GM12891 (cell line): ENCODE results near the gene PPIL4.

ENCODE experiments used
- POLR2A ChIP-seq: IDR thresholded peaks from 2 replicates; pipeline ENCODE4 v1.6.1; 2011; ENCODE audit warnings: low read depth, low read length, control low read depth
- POLR2AphosphoS5 ChIP-seq: IDR thresholded peaks from 2 replicates; pipeline ENCODE4 v1.6.1; 2011; ENCODE audit warnings: low read depth, low read length, control low read depth

DNA sequence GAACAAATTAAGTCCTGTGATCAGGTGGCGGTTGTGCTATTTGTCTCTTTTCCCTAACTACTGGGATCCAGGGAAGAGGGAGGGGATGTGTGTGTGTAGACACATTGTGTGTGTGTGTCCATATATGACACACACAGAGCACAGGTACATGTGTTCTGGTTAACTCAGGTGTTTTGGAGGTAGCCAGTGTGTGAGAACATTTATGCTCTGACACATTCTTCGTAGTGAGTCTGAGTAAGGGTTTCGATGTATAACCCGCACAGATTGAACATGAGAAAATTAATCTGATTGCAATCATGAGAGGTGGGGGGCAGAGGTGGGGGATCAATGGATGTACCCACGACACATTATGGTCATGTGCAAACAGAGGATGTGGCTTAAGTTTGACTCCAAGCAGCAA is 73.6 kb downstream of the PPIL4 start:
- no peak for TF ChIP-seq POLR2AphosphoS5
- no peak for TF ChIP-seq POLR2A
